NB4 (cell line): ENCODE measurements around the gene HOMER2.

Experiments used
- DNase-seq: peaks from one replicate; pipeline ENCODE4 v3.0.0; 2010; ENCODE audit warnings: low read depth
- H3K4me3 ChIP-seq: one replicate; pipeline ENCODE4 v1.5.1; 2011; ENCODE audit warnings: mild to moderate bottlenecking, low read depth, low read length, moderate library complexity
- MYC ChIP-seq: IDR thresholded peaks from 2 replicates; pipeline ENCODE4 v1.6.1; 2011; ENCODE audit warnings: low read depth, low read length
- POLR2A ChIP-seq: IDR thresholded peaks from 2 replicates; pipeline ENCODE4 v1.6.1; 2011; ENCODE audit warnings: mild to moderate bottlenecking; ENCODE audit not compliant: insufficient read length; ENCODE audit errors: extremely low read depth
- TF ChIP-seq, protein P1 (sequence below): IDR thresholded peaks from 2 replicates; pipeline ENCODE4 v1.6.1; 2011; ENCODE audit warnings: low read depth, low read length
- TF ChIP-seq, protein P2 (sequence below): IDR thresholded peaks from one replicate; pipeline ENCODE4 v1.5.1; 2012; ENCODE audit warnings: low read depth, low read length

HOMER2 gene

DNA sequence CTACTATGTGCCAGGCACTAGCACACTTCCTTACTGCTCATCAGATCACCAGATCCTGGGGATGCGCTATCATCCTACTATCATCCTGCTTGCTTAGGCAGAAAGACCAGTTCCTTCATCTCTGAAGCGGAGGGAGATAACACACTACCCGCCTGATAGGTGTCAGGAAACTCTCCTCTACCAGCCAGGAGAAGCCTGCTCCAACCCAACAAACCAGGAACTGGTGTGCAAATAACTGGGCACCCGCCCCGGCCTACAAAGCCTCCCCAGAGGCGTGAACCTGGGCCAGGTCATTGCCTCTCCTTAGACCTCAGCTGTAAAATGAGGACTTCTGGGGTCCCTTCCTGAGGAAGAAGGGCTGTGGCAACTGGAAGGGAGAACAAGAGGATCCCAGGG, 61.5 kb downstream of the HOMER2 start:
- DNase-seq, result no peak
- H3K4me3 ChIP-seq, result no peak overlapping the region
- TF ChIP-seq, protein P1, sequence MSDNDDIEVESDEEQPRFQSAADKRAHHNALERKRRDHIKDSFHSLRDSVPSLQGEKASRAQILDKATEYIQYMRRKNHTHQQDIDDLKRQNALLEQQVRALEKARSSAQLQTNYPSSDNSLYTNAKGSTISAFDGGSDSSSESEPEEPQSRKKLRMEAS, result no peak
- TF ChIP-seq POLR2A (no peak), MYC (no peak)
- TF ChIP-seq, protein P2, sequence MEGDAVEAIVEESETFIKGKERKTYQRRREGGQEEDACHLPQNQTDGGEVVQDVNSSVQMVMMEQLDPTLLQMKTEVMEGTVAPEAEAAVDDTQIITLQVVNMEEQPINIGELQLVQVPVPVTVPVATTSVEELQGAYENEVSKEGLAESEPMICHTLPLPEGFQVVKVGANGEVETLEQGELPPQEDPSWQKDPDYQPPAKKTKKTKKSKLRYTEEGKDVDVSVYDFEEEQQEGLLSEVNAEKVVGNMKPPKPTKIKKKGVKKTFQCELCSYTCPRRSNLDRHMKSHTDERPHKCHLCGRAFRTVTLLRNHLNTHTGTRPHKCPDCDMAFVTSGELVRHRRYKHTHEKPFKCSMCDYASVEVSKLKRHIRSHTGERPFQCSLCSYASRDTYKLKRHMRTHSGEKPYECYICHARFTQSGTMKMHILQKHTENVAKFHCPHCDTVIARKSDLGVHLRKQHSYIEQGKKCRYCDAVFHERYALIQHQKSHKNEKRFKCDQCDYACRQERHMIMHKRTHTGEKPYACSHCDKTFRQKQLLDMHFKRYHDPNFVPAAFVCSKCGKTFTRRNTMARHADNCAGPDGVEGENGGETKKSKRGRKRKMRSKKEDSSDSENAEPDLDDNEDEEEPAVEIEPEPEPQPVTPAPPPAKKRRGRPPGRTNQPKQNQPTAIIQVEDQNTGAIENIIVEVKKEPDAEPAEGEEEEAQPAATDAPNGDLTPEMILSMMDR, result no peak

DNA sequence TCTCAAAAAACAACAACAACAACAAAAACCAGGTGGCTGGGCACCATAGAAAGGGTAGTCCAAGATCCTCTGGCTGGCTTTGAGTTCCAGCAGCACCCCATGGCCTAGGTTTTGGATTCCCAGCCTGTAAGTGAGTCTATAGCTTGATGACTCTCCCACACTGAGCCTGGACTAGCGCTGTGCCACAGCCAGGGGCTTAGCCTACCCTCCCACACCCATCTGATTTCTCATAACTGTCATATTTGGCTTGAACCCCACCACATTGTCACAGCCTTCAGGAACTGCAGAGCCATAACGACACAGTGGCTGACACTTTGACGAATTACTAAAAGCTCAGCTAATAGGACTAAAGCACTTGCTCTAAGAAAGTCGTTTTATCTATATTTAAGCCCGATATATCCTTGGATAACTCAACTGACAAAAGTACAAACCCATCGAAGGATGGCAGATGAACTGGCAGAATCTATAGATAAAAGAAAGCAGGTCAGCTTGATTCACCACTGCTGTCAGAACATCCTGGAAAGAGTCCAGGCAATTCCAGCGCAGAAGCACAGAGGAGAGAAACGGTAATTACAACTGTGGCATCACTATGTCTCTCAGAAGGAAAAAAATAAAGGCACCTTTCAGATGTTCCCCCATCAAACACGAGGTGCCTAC, 62.1 kb downstream of the HOMER2 start:
- TF ChIP-seq, protein P2, result no peak
- TF ChIP-seq, protein P1, result no peak
- no peak for TF ChIP-seq MYC
- no peak overlapping the region for H3K4me3 ChIP-seq
- no peak for DNase-seq

- no peak overlapping the region for H3K4me3 ChIP-seq
- no peak for DNase-seq
- no peak for TF ChIP-seq MYC
- TF ChIP-seq, protein P2, result no peak
- TF ChIP-seq POLR2A, result no peak
- TF ChIP-seq, protein P1, result no peak
These were observed 70.1 kb downstream of the HOMER2 start for GRCh38 chr15:82882273-82882928.

DNA sequence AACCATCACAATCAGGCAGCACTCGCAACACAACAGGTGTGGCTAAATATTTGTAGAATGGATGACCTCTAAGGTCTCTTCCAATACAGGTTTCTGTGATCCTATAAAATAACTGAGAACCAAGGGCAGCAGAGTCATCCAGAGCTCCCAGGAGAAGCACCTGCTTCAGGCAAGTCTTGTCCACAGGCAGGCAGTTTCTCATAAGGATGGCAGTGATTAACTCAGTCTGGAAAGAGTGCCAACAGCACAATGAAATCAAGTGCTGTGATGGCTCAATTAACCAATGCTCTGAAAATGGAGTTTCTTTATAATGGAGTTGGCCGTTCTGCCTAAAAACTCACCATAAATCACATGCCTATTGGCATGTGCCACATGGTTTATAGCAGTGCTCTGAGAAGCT, 70.8 kb downstream of the HOMER2 start:
- TF ChIP-seq, protein P1, result no peak
- TF ChIP-seq POLR2A, result no peak
- TF ChIP-seq, protein P2, result no peak
- no peak for DNase-seq
- H3K4me3 ChIP-seq, result no peak overlapping the region

GRCh38 chr15:82880704-82881103, 71.8 kb downstream of the HOMER2 start:
- no peak for DNase-seq
- no peak overlapping the region for H3K4me3 ChIP-seq
- TF ChIP-seq POLR2A (no peak), MYC (no peak)
- TF ChIP-seq, protein P1, result no peak
- TF ChIP-seq, protein P2, result no peak
